Heart right ventricle (tissue), 16 donors: ENCODE results near the gene TUG1. TPM values are rescaled to one million over a fixed set of nuclear protein-coding genes. Genes with fewer than 3 reads are reported as not detected.
A peak's percentile ranks its signal among the peaks of the same experiment; 100 is the strongest.

ENCODE experiments used
- ATAC-seq, 8 donors: fragments of 200-7000 bp; cut with Tn5 transposase; one replicate each; pipeline ENCODE4 v1.9.1; 2020; ENCODE audit warnings: mild to moderate bottlenecking in 8 of 8, moderate library complexity in 8 of 8, moderate number of reproducible peaks in 1 of 8
- DNase-seq, 2 donors: peaks; one replicate each; pipeline ENCODE4 v3.0.0-alpha.2; 2020
- H3K27ac ChIP-seq, 10 donors: fragments of 200-600 bp; sonication (generic) in 2 of 10; one replicate each; pipeline versions ENCODE4 v1.5.0 to v1.8.0; 2020 to 2022; ENCODE audit warnings: mild to moderate bottlenecking in 3 of 10
- H3K27me3 ChIP-seq, 7 donors: fragments of 200-600 bp; one replicate each; pipeline ENCODE4 v1.8.0; 2021 to 2022; ENCODE audit warnings: mild to moderate bottlenecking in 2 of 7
- H3K36me3 ChIP-seq, 9 donors: fragments of 200-600 bp; sonication (generic) in 1 of 9; one replicate each; pipeline versions ENCODE4 v1.5.0 to v1.8.0; 2020 to 2022; ENCODE audit warnings: mild to moderate bottlenecking in 2 of 9
- H3K4me1 ChIP-seq, 9 donors: fragments of 200-600 bp; sonication (generic) in 1 of 9; one replicate each; pipeline versions ENCODE4 v1.5.0 to v1.8.0; 2020 to 2022; ENCODE audit warnings: mild to moderate bottlenecking in 4 of 9
- H3K4me3 ChIP-seq, 10 donors: fragments of 200-600 bp; sonication (generic) in 2 of 10; one replicate each; pipeline versions ENCODE4 v1.5.0 to v1.8.0; 2020 to 2022; ENCODE audit warnings: mild to moderate bottlenecking in 7 of 10, moderate library complexity in 2 of 10
- H3K9me3 ChIP-seq, 11 donors: fragments of 200-600 bp in 10 of 11; sonication (generic) in 2 of 11; one replicate each; pipeline versions ENCODE4 v1.5.0 to v1.8.0; 2013 to 2022; ENCODE audit warnings: mild to moderate bottlenecking in 2 of 11, control low read depth in 1 of 11, moderate library complexity in 1 of 11
- CTCF ChIP-seq, 9 donors: fragments of 200-600 bp; sonication (generic) in 2 of 9; IDR thresholded peaks; one replicate each; pipeline versions ENCODE4 v1.5.0 to v1.8.0; 2021 to 2022; ENCODE audit warnings: antibody characterized with exemption in 9 of 9, mild to moderate bottlenecking in 5 of 9, moderate library complexity in 1 of 9
- WGBS, 2 donors: extraction: QIAGEN DNeasy Blood & Tissue Kit; methylation state at CpG; one replicate each; pipeline ENCODE4 v1.1.7; 2013; ENCODE audit warnings: inconsistent platforms in 1 of 2; 5-methylcytosine and 5-hydroxymethylcytosine counted together
- intact Hi-C, 10 donors: fragments of 100-400 bp; cut with DNase I; formaldehyde crosslinking; loops; one replicate each; pipeline versions ENCODE4 v1.11.1 to v1.14.2; 2022
- long read RNA-seq, 3 donors: library from polyadenylated mRNA; unstranded; transcript quantifications; one replicate each; pipeline ENCODE4 v2.0.0, GENCODE V29; 2020 to 2021
- polyA plus RNA-seq, 2 donors: library from polyadenylated mRNA; stranded (reverse); fragments of 200-250 nt; gene quantifications; one replicate each; pipeline ENCODE4 v1.2.3, GENCODE V29; 2013
- total RNA-seq, 10 donors: library from RNA; stranded (reverse); fragmentation: NEBNext Ultra II Directional in 3 of 10; extraction: Animal tissue kit (Norgen Biotek cat#: 25700) in 3 of 10; gene quantifications; one replicate each; pipeline versions ENCODE4 v1.2.1 to v1.2.4, GENCODE V29; 2021 to 2023
- donor health status: Arrhythmogenic right ventricular cardiomyopathy.
- donor health status: ischemic (EF 13 %, LVEDD 7.1; RV severe dilation, severe dysfunction).
- donor health status: healthy with polysubstance abuse.
- donor health status: DM: no; HTN: yes; CAD: no.
- donor health status: DM: no; HTN: no; CAD: no.
- donor health status: ischemic (EF 25% LVEDD 6.9; RV normal size, moderate dysfunction).
- donor health status: ischemic (EF 25% LVEDD 5.7; RV mildly dilated, moderate dysfunction).
- donor health status: healthy.
- donor health status: DM: yes; HTN: yes; CAD: no.
- donor health status: Ischemic cardiomyopathy.
- donor health status: ischemic (EF 35%, LVEDD 5.7; RV mildly dilated, moderate dysfunction).
- donor health status: nonischemic (EF 11% LVEDD 7.7; RV severe dilation, severe dysfunction).
- donor health status: DM: yes; HTN: yes; CAD: no.
- donor health status: PGD.
- donor health status: ischemic (EF 29% LVEDD 5.4; RV normal size, mild dysfunction).
- donor health status: nonischemic (EF 23%, LVEDD 6.1; RV moderate dilation, normal function).

The TUG1 gene
- 10 to 100 TPM; 37.7 to 48.4 (median 44.2) TPM for total RNA-seq
- polyA plus RNA-seq = 10 to 100 TPM; 18.6 to 40.2 TPM
- long read RNA-seq, donor 1, full-length matches to known transcripts = 7 of 13 reads
- long read RNA-seq, donor 1, partial matches to known transcripts = 0 of 13 reads
- long read RNA-seq, donor 1, other reads (novel, unspliced or antisense) = 6 of 13 reads
- long read RNA-seq, donor 2, full-length matches to known transcripts = 10 of 18 reads
- long read RNA-seq, donor 2, partial matches to known transcripts = 0 of 18 reads
- long read RNA-seq, donor 2, other reads (novel, unspliced or antisense) = 8 of 18 reads
- long read RNA-seq, donor 3, full-length matches to known transcripts = 105 of 134 reads
- long read RNA-seq, donor 3, partial matches to known transcripts = 0 of 134 reads
- long read RNA-seq, donor 3, other reads (novel, unspliced or antisense) = 29 of 134 reads

GRCh38 chr22:30968924-30969531 lies at the start of gene TUG1:
TUG1 (plus strand) TSS chr22:30969265.
- no peak for TF ChIP-seq CTCF (IDR thresholded peaks at IDR 0.05)
- peaks cover 4 to 59% (median 39%) of the 10 kb centered on the region in 9 donors for H3K4me1 ChIP-seq
- intact Hi-C loops = loop anchor here in 7 of 10 donors (2.0 to 5.0 kb wide), 6 partner anchors 76 to 263 kb away; partner anchors contain the start of genes SMTN (in 6 of the 7) and RNF185 (in 1 of the 7)
- H3K27me3 ChIP-seq = no peaks in the 10 kb centered on the region
- peaks cover 0 to 43% (median 27%) of the 10 kb centered on the region in 9 donors for H3K36me3 ChIP-seq
- DNase-seq (peak; percentile 98 to 99), ATAC-seq (peak; percentile 97 to 100 (median 98))
- peak within 1 kb of the TSS; percentile 88 to 99 (median 96) for H3K27ac ChIP-seq
- H3K9me3 ChIP-seq = peaks cover 0 to 59% (median 8%) of the 10 kb centered on the region in 11 donors
- H3K4me3 ChIP-seq = peak within 1 kb of the TSS; percentile 76 to 91 (median 84)
- 0% methylated on average over 54 to 67 of the region's 67 CpGs for WGBS, 2 donors

GRCh38 chr22:30919973-30920372 lies 49.1 kb upstream of the TUG1 start:
- Histone ChIP-seq H3K4me1 (peaks cover 0 to 20% (median 11%) of the 10 kb centered on the region in 9 donors), H3K27ac (no peak overlapping the region), H3K36me3 (peaks cover 0 to 10% (median 0%) of the 10 kb centered on the region in 9 donors), H3K9me3 (peaks cover 0 to 15% (median 12%) of the 10 kb centered on the region in 11 donors), H3K27me3 (no peaks in the 10 kb centered on the region), H3K4me3 (no peak overlapping the region)
- no peak for TF ChIP-seq CTCF (IDR thresholded peaks at IDR 0.05)
- WGBS, 2 donors = 77 to 84% methylated on average over 7 of the region's 7 CpGs
- no peak for DNase-seq
- no peak for ATAC-seq
- intact Hi-C loops = loop anchor here (1.0 to 10.0 kb wide), 9 partner anchors 155 to 286 kb away; partner anchors contain the start of gene SLC35E4 (in 6 of the 10)

GRCh38 chr22:30920407-30920806 lies 48.7 kb upstream of the TUG1 start:
- H3K4me1 ChIP-seq = peaks cover 0 to 20% (median 11%) of the 10 kb centered on the region in 9 donors
- no peaks in the 10 kb centered on the region for H3K27me3 ChIP-seq
- H3K36me3 ChIP-seq = peaks cover 0 to 14% (median 0%) of the 10 kb centered on the region in 9 donors
- H3K4me3 ChIP-seq = peak overlapping the region in 1 of 10 donors; percentile 19
- H3K9me3 ChIP-seq = peaks cover 0 to 11% (median 8%) of the 10 kb centered on the region in 11 donors
- intact Hi-C loops = loop anchor here (1.0 to 10.0 kb wide), 8 partner anchors 156 to 286 kb away; partner anchors contain the start of gene SLC35E4 (in 6 of the 10)
- DNase-seq (peak; percentile 76 to 84), ATAC-seq (peak in 6 of 8 donors; percentile 42 to 81 (median 64))
- no peak overlapping the region for H3K27ac ChIP-seq
- 2 to 3% methylated on average over 9 of the region's 9 CpGs for WGBS, 2 donors
- peak; percentile 85 to 96 (median 92) for TF ChIP-seq CTCF (IDR thresholded peaks at IDR 0.05)

- 71 to 85% methylated on average over 6 of the region's 6 CpGs for WGBS, 2 donors
- intact Hi-C loops = loop anchor here in 9 of 10 donors (2.0 to 10.0 kb wide), 5 partner anchors 158 to 286 kb away; partner anchors contain the start of gene SLC35E4 (in 6 of the 9)
- no peak for DNase-seq
These were observed 48.0 kb upstream of the TUG1 start for GRCh38 chr22:30921108-30921507.

More at GRCh38 chr22:30921108-30921507, 48.0 kb upstream of the TUG1 start:
- Histone ChIP-seq H3K4me1 (peaks cover 0 to 20% (median 11%) of the 10 kb centered on the region in 9 donors), H3K36me3 (peaks cover 0 to 21% (median 0%) of the 10 kb centered on the region in 9 donors), H3K9me3 (peaks cover 0 to 4% (median 1%) of the 10 kb centered on the region in 11 donors), H3K27me3 (no peaks in the 10 kb centered on the region), H3K4me3 (peak overlapping the region in 7 of 10 donors; percentile 29 to 59 (median 54)), H3K27ac (peak overlapping the region in 2 of 10 donors; percentile 28 to 74)
- no peak for ATAC-seq
- no peak for TF ChIP-seq CTCF (IDR thresholded peaks at IDR 0.05)
